HCEC 1CT (cell line): ENCODE results near the gene TRPM3.

Source experiments
- DNase-seq: peaks from one replicate; pipeline ENCODE4 v3.0.0-alpha.2; 2017

TRPM3 gene

GRCh38 chr9:70639853-70640814, 481.3 kb downstream of the TRPM3 start:
- peak; percentile 58 for DNase-seq

- DNase-seq = no peak
Observed at GRCh38 chr9:70635790-70636189, 485.6 kb downstream of the TRPM3 start.

- no peak for DNase-seq
Observed at GRCh38 chr9:70634696-70635095, 486.7 kb downstream of the TRPM3 start.

GRCh38 chr9:70630971-70631370, 490.4 kb downstream of the TRPM3 start:
- no peak for DNase-seq

- DNase-seq = peak; percentile 41
Observed at GRCh38 chr9:70629080-70629685, 492.2 kb downstream of the TRPM3 start.

GRCh38 chr9:70625078-70625477, 496.3 kb downstream of the TRPM3 start:
- DNase-seq = no peak

- DNase-seq = no peak
Observed at GRCh38 chr9:70618784-70619183, 502.6 kb downstream of the TRPM3 start.

- DNase-seq = no peak
Observed at GRCh38 chr9:70617033-70617828, 504.2 kb downstream of the TRPM3 start.

- no peak for DNase-seq
Observed at GRCh38 chr9:70616228-70616990, 505.0 kb downstream of the TRPM3 start.

- no peak for DNase-seq
Observed at GRCh38 chr9:70615464-70616138, 505.8 kb downstream of the TRPM3 start.

- DNase-seq = no peak
Observed at GRCh38 chr9:70614786-70615463, 506.5 kb downstream of the TRPM3 start.

GRCh38 chr9:70613024-70613768, 508.2 kb downstream of the TRPM3 start:
- no peak for DNase-seq

- DNase-seq = no peak
Observed at GRCh38 chr9:70610287-70610644, 511.2 kb downstream of the TRPM3 start.

GRCh38 chr9:70609542-70610286, 511.7 kb downstream of the TRPM3 start:
- peak; percentile 95 for DNase-seq

- DNase-seq = no peak
Observed at GRCh38 chr9:70609011-70609410, 512.4 kb downstream of the TRPM3 start.

- no peak for DNase-seq
Observed at GRCh38 chr9:70607926-70608325, 513.5 kb downstream of the TRPM3 start.

GRCh38 chr9:70607329-70607728, 514.1 kb downstream of the TRPM3 start:
- DNase-seq = no peak

- no peak for DNase-seq
Observed at GRCh38 chr9:70603020-70603411, 518.4 kb downstream of the TRPM3 start.

- DNase-seq = peak; percentile 85
Observed at GRCh38 chr9:70602321-70603019, 519.0 kb downstream of the TRPM3 start.
